Gastroesophageal sphincter (tissue), 4 donors: ENCODE measurements around the gene ZNF587B. TPM values are rescaled to one million over a fixed set of nuclear protein-coding genes. Genes with fewer than 3 reads are reported as not detected.
"Not testable (repeated sequence)": the region's sequence is repeated elsewhere in the genome, so short reads cannot be mapped to it uniquely, and the experiment has no call there.

Experiments
- ATAC-seq: fragments of 150-250 bp; one replicate; pipeline ENCODE4 v1.9.1; 2016; ENCODE audit warnings: mild to moderate bottlenecking, moderate library complexity
- H3K27ac ChIP-seq, 4 donors: fragments of 200-600 bp; sonication (generic) in 3 of 4; 1 replicate in 3 of 4; 2 replicates in 1 of 4; pipeline ENCODE4 v1.5.1; 2016 to 2019
- H3K27me3 ChIP-seq: fragments of 200-600 bp; sonication (generic); one replicate; pipeline ENCODE4 v1.5.1; 2019
- H3K36me3 ChIP-seq, 2 donors: fragments of 200-600 bp; sonication (generic); one replicate each; pipeline ENCODE4 v1.5.1; 2019; ENCODE audit warnings: control low read depth in 1 of 2
- H3K4me1 ChIP-seq, 3 donors: fragments of 200-600 bp; sonication (generic); 1 replicate in 2 of 3; 2 replicates in 1 of 3; pipeline ENCODE4 v1.5.1; 2016 to 2019; ENCODE audit warnings: control low read depth in 2 of 3
- H3K4me3 ChIP-seq, 2 donors: fragments of 200-600 bp; sonication (generic); one replicate each; pipeline ENCODE4 v1.5.1; 2019; ENCODE audit warnings: mild to moderate bottlenecking in 1 of 2, moderate library complexity in 1 of 2
- H3K9me3 ChIP-seq, 3 donors: fragments of 200-600 bp; sonication (generic); one replicate each; pipeline ENCODE4 v1.5.1; 2017 to 2019; ENCODE audit warnings: control low read depth in 2 of 3
- EP300 ChIP-seq: sonication (generic); formaldehyde crosslinking; IDR thresholded peaks from one replicate; pipeline ENCODE4 v1.6.1; 2017; ENCODE audit warnings: antibody characterized with exemption, mild to moderate bottlenecking
- POLR2A ChIP-seq, 2 donors: fragments of 450-650 bp; IDR thresholded peaks; one replicate each; pipeline ENCODE4 v1.6.1; 2017; ENCODE audit warnings: antibody characterized with exemption in 2 of 2, mild to moderate bottlenecking in 2 of 2, moderate library complexity in 1 of 2
- POLR2AphosphoS5 ChIP-seq: sonication (generic); formaldehyde crosslinking; IDR thresholded peaks from one replicate; pipeline ENCODE4 v1.6.1; 2017; ENCODE audit warnings: antibody characterized with exemption
- WGBS, 2 donors: methylation state at CpG; one replicate each; pipeline ENCODE4 v1.1.5; 2018; ENCODE audit warnings: low coverage in 1 of 2; 5-methylcytosine and 5-hydroxymethylcytosine counted together
- total RNA-seq, 4 donors: library from RNA; depleted of rRNA; stranded (reverse); fragments of >200 nt; gene quantifications; one replicate each; pipeline ENCODE4 v1.1.0, GENCODE V29; 2016
- TF ChIP-seq, protein P1 (sequence below), 4 experiments: fragments of 200-600 bp in 2 of 4; fragments of 450-650 bp in 2 of 4; sonication (generic) in 1 of 4; IDR thresholded peaks; one replicate each; pipeline ENCODE4 v1.5.1; 2017 to 2019; ENCODE audit warnings: antibody characterized with exemption in 4 of 4, mild to moderate bottlenecking in 2 of 4, moderate library complexity in 2 of 4

Gene ZNF587B
- total RNA-seq, 4 donors from 2014 or later: 7.6 to 14.5 (median 10.7) TPM

DNA sequence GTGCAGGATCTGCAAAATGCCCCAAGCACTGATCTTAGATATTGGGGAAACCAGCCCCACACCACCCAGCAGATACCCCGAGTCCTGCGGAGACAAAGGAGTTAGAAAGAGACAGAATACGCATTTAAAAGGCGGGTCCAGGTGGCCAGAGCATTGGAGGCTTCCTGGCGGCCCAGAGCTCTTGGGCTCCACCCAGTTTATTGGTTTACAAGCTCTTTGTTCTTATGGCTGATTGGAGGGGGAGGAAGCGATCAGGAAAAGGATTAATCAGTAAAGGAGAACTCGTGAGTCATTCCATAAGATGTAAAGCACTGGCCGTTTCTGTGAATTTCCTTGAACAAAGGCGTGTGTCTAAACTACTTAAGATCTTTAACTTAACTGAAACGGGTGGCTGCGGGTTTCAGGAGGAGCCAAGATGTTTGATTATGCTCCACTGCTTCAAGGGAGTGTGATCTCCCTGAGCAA lies 20.5 kb downstream of the ZNF587B start:
- Histone ChIP-seq H3K4me1 (peaks cover 4 to 18% (median 7%) of the 10 kb centered on the region in 3 donors), H3K36me3 (peaks cover 0 to 37% of the 10 kb centered on the region in 2 donors), H3K27ac (peak overlapping the region in 2 of 4 donors; percentile 72 to 81), H3K4me3 (peak overlapping the region; percentile 45 to 65), H3K27me3 (no peaks in the 10 kb centered on the region), H3K9me3 (no peaks in the 10 kb centered on the region)
- TF ChIP-seq POLR2AphosphoS5 (no peak), EP300 (no peak), POLR2A (IDR thresholded peaks at IDR 0.05) (no peak)
- TF ChIP-seq, protein P1, sequence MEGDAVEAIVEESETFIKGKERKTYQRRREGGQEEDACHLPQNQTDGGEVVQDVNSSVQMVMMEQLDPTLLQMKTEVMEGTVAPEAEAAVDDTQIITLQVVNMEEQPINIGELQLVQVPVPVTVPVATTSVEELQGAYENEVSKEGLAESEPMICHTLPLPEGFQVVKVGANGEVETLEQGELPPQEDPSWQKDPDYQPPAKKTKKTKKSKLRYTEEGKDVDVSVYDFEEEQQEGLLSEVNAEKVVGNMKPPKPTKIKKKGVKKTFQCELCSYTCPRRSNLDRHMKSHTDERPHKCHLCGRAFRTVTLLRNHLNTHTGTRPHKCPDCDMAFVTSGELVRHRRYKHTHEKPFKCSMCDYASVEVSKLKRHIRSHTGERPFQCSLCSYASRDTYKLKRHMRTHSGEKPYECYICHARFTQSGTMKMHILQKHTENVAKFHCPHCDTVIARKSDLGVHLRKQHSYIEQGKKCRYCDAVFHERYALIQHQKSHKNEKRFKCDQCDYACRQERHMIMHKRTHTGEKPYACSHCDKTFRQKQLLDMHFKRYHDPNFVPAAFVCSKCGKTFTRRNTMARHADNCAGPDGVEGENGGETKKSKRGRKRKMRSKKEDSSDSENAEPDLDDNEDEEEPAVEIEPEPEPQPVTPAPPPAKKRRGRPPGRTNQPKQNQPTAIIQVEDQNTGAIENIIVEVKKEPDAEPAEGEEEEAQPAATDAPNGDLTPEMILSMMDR (IDR thresholded peaks at IDR 0.05): no peak
- no peak for ATAC-seq
- 10 to 18% methylated on average over 6 to 11 of the region's 11 CpGs for WGBS, 2 donors

DNA sequence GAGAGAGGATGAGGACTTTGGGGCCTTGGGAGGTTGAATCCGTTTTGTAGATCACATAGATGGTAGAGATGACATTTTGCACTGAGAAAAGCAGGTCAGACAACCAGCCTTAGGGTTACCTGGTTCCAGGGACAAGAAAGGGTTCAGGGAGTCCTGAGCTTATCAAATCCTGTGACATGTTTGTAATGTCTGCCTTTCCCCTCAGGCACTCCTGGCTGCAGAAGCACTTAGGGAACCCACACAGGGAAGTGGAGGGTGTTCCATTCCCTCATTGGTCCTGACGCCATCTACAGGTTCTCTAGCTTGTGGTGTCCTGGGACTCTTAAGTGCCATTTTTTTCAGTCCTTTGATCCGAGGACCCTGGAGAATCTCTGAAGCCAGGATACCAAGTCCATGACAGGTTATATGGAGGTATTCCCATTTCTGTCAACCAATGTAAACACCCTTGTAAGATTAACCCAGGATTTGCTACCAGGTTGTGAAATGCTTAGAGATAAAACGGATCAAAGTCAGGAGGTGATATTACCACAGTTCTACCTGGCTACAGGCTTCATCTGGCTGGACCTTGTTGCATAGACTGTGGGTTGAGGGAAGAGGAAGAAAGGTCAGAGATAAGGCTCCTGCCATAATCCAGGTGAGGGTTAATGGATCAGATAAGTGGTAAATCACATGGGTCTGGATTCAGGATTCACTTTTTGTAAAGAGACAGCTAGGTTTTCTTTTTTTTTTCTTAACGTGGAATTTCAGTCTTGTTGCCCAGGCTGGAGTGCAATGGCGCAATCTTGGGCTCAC lies 21.9 kb downstream of the ZNF587B start:
- WGBS, 2 donors: 77 to 93% methylated on average over 3 to 4 of the region's 6 CpGs
- not testable (repeated sequence) for H3K4me3 ChIP-seq, H3K27me3 ChIP-seq, H3K9me3 ChIP-seq, ATAC-seq, H3K27ac ChIP-seq
- H3K36me3 ChIP-seq: peaks cover 0 to 40% of the 10 kb centered on the region in 2 donors
- H3K4me1 ChIP-seq: peaks cover 4 to 18% (median 7%) of the 10 kb centered on the region in 3 donors

DNA sequence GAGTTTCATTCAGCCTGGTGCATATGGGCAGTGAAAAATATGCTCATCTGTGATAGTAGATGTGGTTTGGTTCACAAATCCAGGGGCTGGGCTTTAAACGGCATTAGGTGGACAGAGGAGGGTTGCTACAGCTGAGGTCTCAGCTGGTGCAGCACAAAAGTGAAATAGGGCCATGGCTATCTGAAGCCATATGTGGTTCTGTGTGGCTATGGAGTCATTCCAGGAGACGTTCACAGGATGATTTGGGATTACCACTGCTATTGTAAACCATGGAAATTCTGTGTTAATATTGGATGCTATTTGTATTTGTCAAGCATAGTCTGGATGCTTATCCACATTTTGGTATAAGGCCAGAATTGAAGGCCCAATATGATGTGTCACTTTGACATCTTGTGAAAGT lies 24.0 kb downstream of the ZNF587B start:
- H3K27ac ChIP-seq, H3K27me3 ChIP-seq, ATAC-seq, H3K4me3 ChIP-seq: not testable (repeated sequence)
- H3K36me3 ChIP-seq: peaks cover 0 to 60% of the 10 kb centered on the region in 2 donors
- H3K9me3 ChIP-seq: peaks cover 0 to 22% (median 0%) of the 10 kb centered on the region in 3 donors
- 33 to 83% methylated on average over 1 of the region's 2 CpGs for WGBS, 2 donors
- peaks cover 4 to 18% (median 7%) of the 10 kb centered on the region in 3 donors for H3K4me1 ChIP-seq

DNA sequence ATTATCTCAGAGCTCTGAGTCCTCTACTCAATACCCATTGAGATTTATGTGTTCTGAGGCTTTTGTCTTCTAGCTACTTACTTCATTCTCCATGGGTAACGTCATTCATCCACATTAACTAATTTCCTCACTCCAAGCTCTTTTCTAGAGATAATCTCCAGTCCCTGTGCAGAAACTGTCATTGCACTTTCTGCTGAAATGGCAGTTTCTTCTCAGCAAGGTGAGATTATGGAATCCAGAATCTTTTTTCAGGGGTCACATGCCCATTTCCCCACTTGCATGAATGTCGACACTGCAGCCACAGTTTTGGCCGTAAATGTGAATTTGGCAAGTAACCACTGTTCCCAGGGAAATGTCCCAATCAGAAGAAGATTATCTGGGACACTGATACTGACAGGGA lies 32.3 kb downstream of the ZNF587B start:
- not testable (repeated sequence) for H3K4me1 ChIP-seq, ATAC-seq, H3K4me3 ChIP-seq, H3K27me3 ChIP-seq, H3K27ac ChIP-seq
- H3K36me3 ChIP-seq: peaks cover 0 to 99% of the 10 kb centered on the region in 2 donors
- 71 to 95% methylated on average over 2 to 3 of the region's 3 CpGs for WGBS, 2 donors
- peaks cover 0 to 82% (median 1%) of the 10 kb centered on the region in 3 donors for H3K9me3 ChIP-seq

DNA sequence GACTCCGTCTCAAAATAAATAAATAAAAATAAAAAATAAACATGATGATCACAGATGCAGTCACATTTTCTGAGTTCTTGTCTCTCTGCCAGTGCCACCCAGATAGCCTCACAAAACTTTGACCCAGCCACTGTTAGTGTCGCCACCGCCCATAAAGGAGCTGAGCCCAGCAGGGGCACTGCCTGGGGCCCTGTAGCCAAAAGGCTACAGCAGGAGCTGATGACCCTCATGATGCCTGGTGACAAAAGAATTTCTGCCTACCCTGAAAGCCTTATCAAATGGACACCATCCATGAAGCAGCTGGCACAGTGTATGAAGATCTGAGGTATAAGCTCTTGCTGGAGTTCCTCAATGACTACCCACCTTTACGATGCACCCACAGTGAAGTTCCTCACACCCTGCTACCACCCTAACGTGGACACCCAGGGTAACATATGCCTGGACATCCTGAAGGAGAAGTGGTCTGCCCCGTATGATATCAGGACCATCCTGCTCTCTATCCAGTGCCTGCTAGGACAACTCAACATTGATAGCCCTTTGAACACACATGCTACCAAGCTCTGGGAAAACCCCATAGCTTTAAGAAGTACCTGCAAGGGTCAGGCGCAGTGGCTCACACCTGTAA lies 37.9 kb downstream of the ZNF587B start:
- ATAC-seq: no peak
- Histone ChIP-seq H3K4me1 (no peaks in the 10 kb centered on the region), H3K4me3 (no peak overlapping the region), H3K36me3 (peaks cover 0 to 65% of the 10 kb centered on the region in 2 donors), H3K27ac (no peak overlapping the region), H3K27me3 (no peaks in the 10 kb centered on the region), H3K9me3 (peaks cover 0 to 87% (median 4%) of the 10 kb centered on the region in 3 donors)
- WGBS, 2 donors: 90 to 100% methylated on average over 1 to 4 of the region's 7 CpGs
- TF ChIP-seq POLR2A (IDR thresholded peaks at IDR 0.05): no peak
- TF ChIP-seq, protein P1 (IDR thresholded peaks at IDR 0.05): no peak
- TF ChIP-seq POLR2AphosphoS5: no peak
- TF ChIP-seq EP300: no peak

DNA sequence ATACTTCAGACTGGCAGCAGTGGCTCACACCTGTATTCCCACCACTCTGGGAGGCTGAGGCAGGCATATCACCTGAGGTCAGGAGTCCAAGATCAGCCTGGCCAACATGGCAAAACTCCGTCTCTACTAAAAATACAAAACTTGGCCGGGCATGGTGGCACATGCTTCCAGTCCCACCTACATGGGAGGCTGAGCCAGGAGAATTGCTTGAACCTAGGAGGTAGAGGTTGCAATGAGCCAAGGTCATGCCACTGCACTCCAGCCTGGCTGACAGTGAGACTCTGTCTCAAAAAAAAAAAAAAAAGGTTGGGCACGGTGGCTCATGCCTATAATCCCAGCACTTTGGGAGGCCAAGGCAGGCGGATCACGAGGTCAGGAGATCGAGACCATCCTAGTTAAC lies 39.6 kb downstream of the ZNF587B start:
- H3K4me1 ChIP-seq, H3K4me3 ChIP-seq, H3K27me3 ChIP-seq, ATAC-seq, H3K27ac ChIP-seq: not testable (repeated sequence)
- Histone ChIP-seq H3K36me3 (peaks cover 0 to 65% of the 10 kb centered on the region in 2 donors), H3K9me3 (peaks cover 0 to 91% (median 4%) of the 10 kb centered on the region in 3 donors)
- WGBS, 2 donors: 91 to 100% methylated on average over 4 to 5 of the region's 6 CpGs

DNA sequence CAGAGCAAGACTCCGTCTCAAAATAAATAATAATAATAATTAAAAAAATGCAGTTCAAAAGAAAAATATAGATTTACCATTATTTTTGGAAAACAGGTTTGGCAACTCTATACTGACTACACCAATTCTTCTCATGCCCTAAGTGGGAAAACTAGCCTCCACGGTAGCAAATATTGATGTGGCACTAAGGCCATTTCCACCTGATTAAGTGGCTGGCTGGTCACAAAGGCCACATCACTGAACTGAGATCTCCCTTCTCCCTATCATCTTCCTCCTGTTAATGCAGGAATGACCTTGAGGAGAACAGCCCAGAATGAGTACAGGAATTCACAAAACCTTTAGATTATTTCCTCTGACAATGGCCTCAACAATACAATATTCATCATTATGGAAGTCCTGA lies 40.1 kb downstream of the ZNF587B start:
- Histone ChIP-seq H3K4me1 (no peaks in the 10 kb centered on the region), H3K36me3 (peaks cover 0 to 62% of the 10 kb centered on the region in 2 donors), H3K4me3 (no peak overlapping the region), H3K9me3 (peaks cover 0 to 92% (median 4%) of the 10 kb centered on the region in 3 donors), H3K27me3 (no peaks in the 10 kb centered on the region), H3K27ac (no peak overlapping the region)
- TF ChIP-seq, protein P1 (IDR thresholded peaks at IDR 0.05): no peak
- WGBS, 2 donors: 96 to 100% methylated on average over 2 of the region's 2 CpGs
- ATAC-seq: no peak
